Esophagus squamous epithelium (tissue), 5 donors: Measurements from ENCODE around the gene CACNA1F. TPM values are rescaled to one million over a fixed set of nuclear protein-coding genes. Genes with fewer than 3 reads are reported as not detected.

ENCODE experiments used
- DNase-seq: peaks from one replicate; lab custom pipeline; 2025; lab: John Stamatoyannopoulos, UW
- H3K27ac ChIP-seq, 4 donors: fragments of 200-600 bp; sonication (generic); one replicate each; pipeline ENCODE4 v1.5.1; 2016 to 2019; ENCODE audit warnings: mild to moderate bottlenecking in 1 of 4
- H3K27me3 ChIP-seq, 4 donors: fragments of 200-600 bp; sonication (generic); 1 replicate in 3 of 4; 2 replicates in 1 of 4; pipeline versions ENCODE4 v1.5.1 to v1.6.0; 2017 to 2021; ENCODE audit warnings: antibody characterized with exemption in 1 of 4
- H3K36me3 ChIP-seq, 3 donors: fragments of 200-600 bp; sonication (generic); one replicate each; pipeline ENCODE4 v1.5.1; 2016 to 2019
- H3K4me1 ChIP-seq, 3 donors: fragments of 200-600 bp; sonication (generic); one replicate each; pipeline ENCODE4 v1.5.1; 2017 to 2019
- H3K4me3 ChIP-seq, 4 donors: fragments of 200-600 bp; sonication (generic); 1 replicate in 3 of 4; 2 replicates in 1 of 4; pipeline ENCODE4 v1.5.1; 2016 to 2019; ENCODE audit warnings: mild to moderate bottlenecking in 2 of 4, moderate library complexity in 1 of 4
- H3K9me3 ChIP-seq, 3 donors: fragments of 200-600 bp; sonication (generic); one replicate each; pipeline ENCODE4 v1.5.1; 2016 to 2019
- CTCF ChIP-seq, 6 experiments: fragments of 450-650 bp in 4 of 6; fragments of 200-600 bp in 2 of 6; sonication (generic) in 2 of 6; IDR thresholded peaks; one replicate each; pipeline ENCODE4 v1.5.1; 2016 to 2019; ENCODE audit warnings: antibody characterized with exemption in 6 of 6, mild to moderate bottlenecking in 4 of 6, moderate library complexity in 4 of 6
- POLR2A ChIP-seq, 4 donors: fragments of 450-650 bp; IDR thresholded peaks; one replicate each; pipeline ENCODE4 v1.6.1; 2017; ENCODE audit warnings: antibody characterized with exemption in 4 of 4, mild to moderate bottlenecking in 4 of 4, moderate library complexity in 3 of 4
- WGBS, 2 donors: methylation state at CpG; one replicate each; pipeline ENCODE4 v1.1.5; 2018; 5-methylcytosine and 5-hydroxymethylcytosine counted together
- intact Hi-C: fragments of 100-400 bp; cut with DNase I; formaldehyde crosslinking; loops from one replicate; pipeline ENCODE4 v1.15.0; 2022
- total RNA-seq, 4 donors: library from RNA; depleted of rRNA; stranded (reverse); fragments of >200 nt; gene quantifications; one replicate each; pipeline ENCODE4 v1.1.0, GENCODE V29; 2016
- donor health status: DM: yes; HTN: yes; CAD: no.

CACNA1F gene
- total RNA-seq, 4 donors from 2014 or later: 0.38 TPM; not detected in 3

- no peak overlapping the region for H3K4me3 ChIP-seq
- no peak for TF ChIP-seq POLR2A (IDR thresholded peaks at IDR 0.05)
- TF ChIP-seq CTCF (IDR thresholded peaks at IDR 0.05): no peak
- no peaks in the 10 kb centered on the region for H3K36me3 ChIP-seq
- no peaks in the 10 kb centered on the region for H3K27me3 ChIP-seq
- no peak for DNase-seq
- intact Hi-C loops: no loop called here
- 58 to 80% methylated on average over 2 to 3 of the region's 9 CpGs for WGBS, 2 donors
- H3K27ac ChIP-seq: no peak overlapping the region
- no peaks in the 10 kb centered on the region for H3K4me1 ChIP-seq
- no peaks in the 10 kb centered on the region for H3K9me3 ChIP-seq
Observed at GRCh38 chrX:49256268-49256995, 23.3 kb upstream of the CACNA1F start.

GRCh38 chrX:49254639-49255038, 21.5 kb upstream of the CACNA1F start:
- no peaks in the 10 kb centered on the region for H3K4me1 ChIP-seq
- 82 to 94% methylated on average over 3 to 5 of the region's 7 CpGs for WGBS, 2 donors
- H3K9me3 ChIP-seq: no peaks in the 10 kb centered on the region
- H3K27ac ChIP-seq: no peak overlapping the region
- H3K36me3 ChIP-seq: peaks cover 0 to 7% (median 0%) of the 10 kb centered on the region in 3 donors
- no peak for TF ChIP-seq POLR2A (IDR thresholded peaks at IDR 0.05)
- no peak for TF ChIP-seq CTCF (IDR thresholded peaks at IDR 0.05)
- intact Hi-C loops: no loop called here
- H3K4me3 ChIP-seq: no peak overlapping the region
- no peak for DNase-seq
- H3K27me3 ChIP-seq: no peaks in the 10 kb centered on the region

GRCh38 chrX:49251325-49251724, 18.2 kb upstream of the CACNA1F start:
- 93% methylated on average over 5 of the region's 13 CpGs; no CpG with 5 or more reads in 1 of the 2 donors for WGBS, 2 donors
- H3K9me3 ChIP-seq: no peaks in the 10 kb centered on the region
- no peak overlapping the region for H3K27ac ChIP-seq
- intact Hi-C loops: no loop called here
- H3K36me3 ChIP-seq: peaks cover 0 to 40% (median 6%) of the 10 kb centered on the region in 3 donors
- DNase-seq: no peak
- H3K4me1 ChIP-seq: no peaks in the 10 kb centered on the region
- no peaks in the 10 kb centered on the region for H3K27me3 ChIP-seq
- TF ChIP-seq CTCF (IDR thresholded peaks at IDR 0.05): no peak
- no peak for TF ChIP-seq POLR2A (IDR thresholded peaks at IDR 0.05)
- H3K4me3 ChIP-seq: no peak overlapping the region

DNA sequence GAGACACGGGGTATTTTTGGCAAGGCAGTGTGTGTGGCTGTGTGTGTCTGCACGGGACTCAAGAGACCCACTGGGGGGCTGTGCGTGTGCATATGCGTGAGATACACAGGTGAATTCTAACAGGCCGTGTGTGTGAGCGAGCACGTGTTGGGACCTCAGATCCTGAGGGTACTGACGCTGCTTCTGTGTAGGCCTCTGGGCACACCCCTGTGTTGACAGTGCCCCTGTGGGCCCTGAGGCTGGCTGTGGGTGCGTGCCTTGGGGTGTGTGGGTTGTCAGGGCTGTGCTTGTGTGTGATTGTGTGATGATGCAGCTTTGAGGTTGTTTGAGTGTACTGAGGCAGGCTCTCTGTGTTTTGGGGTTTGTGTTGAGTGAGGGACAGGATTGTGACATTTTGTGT, 17.4 kb upstream of the CACNA1F start:
- no peak for DNase-seq
- Histone ChIP-seq H3K27me3 (no peaks in the 10 kb centered on the region), H3K4me1 (no peaks in the 10 kb centered on the region), H3K9me3 (no peaks in the 10 kb centered on the region), H3K36me3 (peaks cover 0 to 45% (median 6%) of the 10 kb centered on the region in 3 donors), H3K27ac (no peak overlapping the region), H3K4me3 (no peak overlapping the region)
- WGBS, 2 donors: 82 to 100% methylated on average over 1 to 8 of the region's 9 CpGs
- intact Hi-C loops: no loop called here
- TF ChIP-seq POLR2A (IDR thresholded peaks at IDR 0.05): no peak
- no peak for TF ChIP-seq CTCF (IDR thresholded peaks at IDR 0.05)

DNA sequence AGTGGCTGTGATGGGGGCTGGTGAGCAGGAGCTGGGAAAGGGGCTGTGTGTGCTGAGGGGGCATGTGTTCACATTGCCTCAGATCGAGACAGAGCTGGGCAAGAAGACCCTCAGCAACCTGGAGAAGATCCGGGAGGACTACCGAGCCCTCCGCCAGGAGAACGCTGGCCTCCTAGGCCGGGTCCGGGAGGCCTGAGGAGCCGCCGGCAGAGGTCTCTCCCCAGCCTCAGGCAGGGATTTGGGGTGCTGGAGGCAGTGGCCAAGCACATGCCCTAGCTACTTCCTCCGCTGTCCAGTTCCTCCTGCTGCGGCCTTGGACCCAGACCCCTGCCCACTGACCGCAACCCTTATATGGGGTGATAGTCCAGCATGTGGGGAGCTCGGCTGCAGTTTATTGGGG, 16.9 kb upstream of the CACNA1F start:
- Histone ChIP-seq H3K27ac (no peak overlapping the region), H3K4me1 (no peaks in the 10 kb centered on the region), H3K27me3 (no peaks in the 10 kb centered on the region), H3K36me3 (peaks cover 0 to 49% (median 6%) of the 10 kb centered on the region in 3 donors), H3K4me3 (no peak overlapping the region), H3K9me3 (no peaks in the 10 kb centered on the region)
- WGBS, 2 donors: 83% methylated on average over 7 of the region's 13 CpGs; no CpG with 5 or more reads in 1 of the 2 donors
- intact Hi-C loops: no loop called here
- TF ChIP-seq CTCF (IDR thresholded peaks at IDR 0.05) (no peak), POLR2A (IDR thresholded peaks at IDR 0.05) (no peak)
- no peak for DNase-seq
